ENCODE data around the gene VAPB. TPM values are rescaled to one million over a fixed set of nuclear protein-coding genes. Genes with fewer than 3 reads are reported as not detected.

Gene VAPB
- polyA plus RNA-seq, 1 donor (not counting 4 experiments of a cell fraction or from before 2014, with no cell fraction given), result 38.0 TPM

DNA sequence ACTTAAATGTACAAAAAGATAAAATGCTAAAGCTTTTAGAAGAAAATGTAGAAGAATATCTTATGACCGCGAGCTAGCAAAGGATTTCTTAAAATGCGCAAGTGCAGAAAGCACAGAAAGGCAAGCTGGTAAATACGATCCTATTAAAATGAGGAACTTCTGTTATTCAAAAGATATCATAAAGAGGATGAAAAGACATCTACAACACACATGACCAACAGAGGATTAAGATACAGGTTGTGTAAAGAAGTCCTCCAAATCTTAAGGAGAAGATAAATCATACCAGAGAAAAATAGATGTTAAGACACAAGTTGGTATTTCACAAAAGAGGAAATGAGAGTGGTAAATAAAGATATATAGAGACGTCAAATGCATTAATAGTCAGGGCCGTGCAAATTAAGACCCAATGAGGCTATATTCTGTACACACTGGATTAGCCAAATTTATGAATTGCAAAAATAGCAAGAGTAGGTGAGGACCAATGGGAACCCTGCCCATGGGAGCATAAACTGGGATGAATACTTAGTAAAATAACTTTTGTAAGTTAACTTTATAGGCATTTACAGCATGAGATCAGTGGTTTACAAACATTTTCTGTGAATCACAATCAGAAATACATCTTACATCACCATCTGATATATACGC is 103.2 kb downstream of the VAPB start:
- Histone ChIP-seq H3K4me3 (ENCODE audit: control insufficient read depth in 2 of 3, extremely low read depth in 1 of 3, insufficient read depth in 2 of 3, low read depth in 1 of 3, low read length in 3 of 3) (no peak overlapping the region), H2AFZ (ENCODE audit: control insufficient read depth, low read length) (no peak overlapping the region), H3K4me1 (ENCODE audit: control insufficient read depth, extremely low read depth, insufficient read depth, low read length) (no peaks in the 10 kb centered on the region), H3K9ac (ENCODE audit: control insufficient read depth, extremely low read depth, insufficient read depth, low read length) (no peak overlapping the region), H3K9me1 (ENCODE audit: control insufficient read depth, extremely low read depth, insufficient read depth, low read length) (no peaks in the 10 kb centered on the region), H4K20me1 (ENCODE audit: control insufficient read depth, extremely low read depth, insufficient read depth, low read length) (no peaks in the 10 kb centered on the region), H3K79me2 (ENCODE audit: control insufficient read depth, insufficient read depth, low read length) (no peaks in the 10 kb centered on the region), H3K4me2 (ENCODE audit: control insufficient read depth, extremely low read depth, insufficient read depth, low read depth, low read length) (no peak overlapping the region), H3K36me3 (ENCODE audit: control insufficient read depth in 2 of 2, extremely low read depth in 1 of 2, insufficient read depth in 2 of 2, low read length in 2 of 2) (no peaks in the 10 kb centered on the region), H3K27ac (ENCODE audit: control insufficient read depth, insufficient read depth, low read length) (no peak overlapping the region), H3K9me3 (ENCODE audit: control insufficient read depth, low read depth, low read length) (peaks cover 2% of the 10 kb centered on the region), H3K27me3 (ENCODE audit: control insufficient read depth, extremely low read depth, insufficient read depth, low read length) (no peaks in the 10 kb centered on the region)
- dilution Hi-C loops (cut with MboI; ENCODE audit: extremely low pct_ligation_motif_present, low sequenced_read_pairs), result no loop called here
- TF ChIP-seq EZH2 (IDR thresholded peaks at IDR 0.05; ENCODE audit: low read length), result no peak
- TF ChIP-seq, protein P1, sequence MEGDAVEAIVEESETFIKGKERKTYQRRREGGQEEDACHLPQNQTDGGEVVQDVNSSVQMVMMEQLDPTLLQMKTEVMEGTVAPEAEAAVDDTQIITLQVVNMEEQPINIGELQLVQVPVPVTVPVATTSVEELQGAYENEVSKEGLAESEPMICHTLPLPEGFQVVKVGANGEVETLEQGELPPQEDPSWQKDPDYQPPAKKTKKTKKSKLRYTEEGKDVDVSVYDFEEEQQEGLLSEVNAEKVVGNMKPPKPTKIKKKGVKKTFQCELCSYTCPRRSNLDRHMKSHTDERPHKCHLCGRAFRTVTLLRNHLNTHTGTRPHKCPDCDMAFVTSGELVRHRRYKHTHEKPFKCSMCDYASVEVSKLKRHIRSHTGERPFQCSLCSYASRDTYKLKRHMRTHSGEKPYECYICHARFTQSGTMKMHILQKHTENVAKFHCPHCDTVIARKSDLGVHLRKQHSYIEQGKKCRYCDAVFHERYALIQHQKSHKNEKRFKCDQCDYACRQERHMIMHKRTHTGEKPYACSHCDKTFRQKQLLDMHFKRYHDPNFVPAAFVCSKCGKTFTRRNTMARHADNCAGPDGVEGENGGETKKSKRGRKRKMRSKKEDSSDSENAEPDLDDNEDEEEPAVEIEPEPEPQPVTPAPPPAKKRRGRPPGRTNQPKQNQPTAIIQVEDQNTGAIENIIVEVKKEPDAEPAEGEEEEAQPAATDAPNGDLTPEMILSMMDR (optimal IDR thresholded peaks at IDR 0.05 in 1 of 3, IDR thresholded peaks at IDR 0.05 in 1 of 3, conservative IDR thresholded peaks at IDR 0.05 in 1 of 3; ENCODE audit: extremely low read depth in 1 of 3, insufficient read depth in 2 of 3, low read length in 3 of 3), result no peak
- no peak for FAIRE-seq
- no peak for DNase-seq (ENCODE audit: low read depth, low spot score)

DNA sequence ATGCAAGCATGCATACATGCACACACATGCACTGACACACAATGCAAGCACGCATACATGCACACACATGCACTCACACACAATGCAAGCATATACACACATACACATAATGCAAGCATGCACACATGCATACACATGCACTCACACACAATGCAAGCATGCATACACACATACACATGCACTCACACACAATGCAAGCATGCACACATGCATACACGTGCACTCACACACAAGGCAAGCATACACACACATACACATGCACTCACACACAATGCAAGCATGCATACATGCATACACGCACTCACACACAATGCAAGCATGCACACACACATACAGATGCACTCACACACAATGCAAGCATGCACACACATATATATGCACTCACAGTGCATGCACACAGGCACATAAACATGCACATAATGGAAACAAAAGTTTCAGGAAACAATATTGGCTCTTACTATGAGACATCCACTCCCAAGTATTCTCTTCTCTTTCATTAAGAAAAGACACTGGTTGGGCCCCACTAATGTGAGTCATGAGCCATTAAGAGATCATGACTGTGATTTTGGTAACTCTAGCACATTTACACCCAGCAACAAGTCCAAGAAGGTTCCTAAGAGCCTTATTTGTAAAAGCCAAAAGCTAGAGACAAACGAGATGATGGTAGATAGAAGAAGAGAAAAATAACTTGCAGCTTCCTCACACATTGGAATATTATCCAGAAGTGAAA is 103.9 kb downstream of the VAPB start:
- FAIRE-seq (no peak), DNase-seq (ENCODE audit: low read depth, low spot score) (no peak)
- TF ChIP-seq, protein P1 (optimal IDR thresholded peaks at IDR 0.05 in 1 of 3, IDR thresholded peaks at IDR 0.05 in 1 of 3, conservative IDR thresholded peaks at IDR 0.05 in 1 of 3; ENCODE audit: extremely low read depth in 1 of 3, insufficient read depth in 2 of 3, low read length in 3 of 3), result no peak
- TF ChIP-seq EZH2 (IDR thresholded peaks at IDR 0.05; ENCODE audit: low read length), result no peak
- no peaks in the 10 kb centered on the region for H3K9me1 ChIP-seq (ENCODE audit: control insufficient read depth, extremely low read depth, insufficient read depth, low read length)
- no peaks in the 10 kb centered on the region for H3K36me3 ChIP-seq (ENCODE audit: control insufficient read depth in 2 of 2, extremely low read depth in 1 of 2, insufficient read depth in 2 of 2, low read length in 2 of 2)
- peaks cover 2% of the 10 kb centered on the region for H3K9me3 ChIP-seq (ENCODE audit: control insufficient read depth, low read depth, low read length)
- H3K27me3 ChIP-seq (ENCODE audit: control insufficient read depth, extremely low read depth, insufficient read depth, low read length), result no peaks in the 10 kb centered on the region
- H3K79me2 ChIP-seq (ENCODE audit: control insufficient read depth, insufficient read depth, low read length), result no peaks in the 10 kb centered on the region
- no peak overlapping the region for H3K4me2 ChIP-seq (ENCODE audit: control insufficient read depth, extremely low read depth, insufficient read depth, low read depth, low read length)
- H4K20me1 ChIP-seq (ENCODE audit: control insufficient read depth, extremely low read depth, insufficient read depth, low read length), result no peaks in the 10 kb centered on the region
- dilution Hi-C loops (cut with MboI; ENCODE audit: extremely low pct_ligation_motif_present, low sequenced_read_pairs), result no loop called here
- H3K27ac ChIP-seq (ENCODE audit: control insufficient read depth, insufficient read depth, low read length), result no peak overlapping the region
- no peak overlapping the region for H3K9ac ChIP-seq (ENCODE audit: control insufficient read depth, extremely low read depth, insufficient read depth, low read length)
- no peak overlapping the region for H3K4me3 ChIP-seq (ENCODE audit: control insufficient read depth in 2 of 3, extremely low read depth in 1 of 3, insufficient read depth in 2 of 3, low read depth in 1 of 3, low read length in 3 of 3)
- no peak overlapping the region for H2AFZ ChIP-seq (ENCODE audit: control insufficient read depth, low read length)
- H3K4me1 ChIP-seq (ENCODE audit: control insufficient read depth, extremely low read depth, insufficient read depth, low read length), result no peaks in the 10 kb centered on the region
